Measurements from ENCODE around the gene RGS10.
"Not testable (repeated sequence)": the region's sequence is repeated elsewhere in the genome, so short reads cannot be mapped to it uniquely, and the experiment has no call there.

- not testable (repeated sequence) for TF ChIP-seq SP2 (tag by site-specific recombination; IDR thresholded peaks at IDR 0.05); CTCF (tag by site-specific recombination; IDR thresholded peaks at IDR 0.05); ZNF776 (tag by site-specific recombination; IDR thresholded peaks at IDR 0.05; ENCODE audit: borderline replicate concordance); ZNF76 (tag by site-specific recombination; IDR thresholded peaks at IDR 0.05; ENCODE audit: borderline replicate concordance, low read depth); ZNF530 (tag by site-specific recombination; IDR thresholded peaks at IDR 0.05; ENCODE audit: low read depth); ZNF785 (tag by site-specific recombination; IDR thresholded peaks at IDR 0.05); ZNF600 (tag by site-specific recombination; IDR thresholded peaks at IDR 0.05)
These were observed 9.7 kb downstream of the RGS10 start for GRCh38 chr10:119532791-119533190.

All from HEK293 (cell line).